ENCODE data around the gene XCL1.

- TF ChIP-seq CTCF (IDR thresholded peaks at IDR 0.05) (no peak), POLR2A (IDR thresholded peaks at IDR 0.05) (no peak), EP300 (IDR thresholded peaks at IDR 0.05) (no peak), POLR2AphosphoS5 (IDR thresholded peaks at IDR 0.05) (no peak)
Observed at GRCh38 chr1:168598125-168598524, 21.7 kb downstream of the XCL1 start.

Measured in gastroesophageal sphincter (tissue), 3 donors.